ENCODE measurements around the gene KCTD17. TPM values are rescaled to one million over a fixed set of nuclear protein-coding genes. Genes with fewer than 3 reads are reported as not detected.
A peak's percentile ranks its signal among the peaks of the same experiment; 100 is the strongest.

The KCTD17 gene
- total and polyA plus RNA-seq, 2 of the 13 experiments (the other 11 are each of a cell fraction or from before 2014, with no cell fraction given), result 5.3 to 11.7 TPM

DNA sequence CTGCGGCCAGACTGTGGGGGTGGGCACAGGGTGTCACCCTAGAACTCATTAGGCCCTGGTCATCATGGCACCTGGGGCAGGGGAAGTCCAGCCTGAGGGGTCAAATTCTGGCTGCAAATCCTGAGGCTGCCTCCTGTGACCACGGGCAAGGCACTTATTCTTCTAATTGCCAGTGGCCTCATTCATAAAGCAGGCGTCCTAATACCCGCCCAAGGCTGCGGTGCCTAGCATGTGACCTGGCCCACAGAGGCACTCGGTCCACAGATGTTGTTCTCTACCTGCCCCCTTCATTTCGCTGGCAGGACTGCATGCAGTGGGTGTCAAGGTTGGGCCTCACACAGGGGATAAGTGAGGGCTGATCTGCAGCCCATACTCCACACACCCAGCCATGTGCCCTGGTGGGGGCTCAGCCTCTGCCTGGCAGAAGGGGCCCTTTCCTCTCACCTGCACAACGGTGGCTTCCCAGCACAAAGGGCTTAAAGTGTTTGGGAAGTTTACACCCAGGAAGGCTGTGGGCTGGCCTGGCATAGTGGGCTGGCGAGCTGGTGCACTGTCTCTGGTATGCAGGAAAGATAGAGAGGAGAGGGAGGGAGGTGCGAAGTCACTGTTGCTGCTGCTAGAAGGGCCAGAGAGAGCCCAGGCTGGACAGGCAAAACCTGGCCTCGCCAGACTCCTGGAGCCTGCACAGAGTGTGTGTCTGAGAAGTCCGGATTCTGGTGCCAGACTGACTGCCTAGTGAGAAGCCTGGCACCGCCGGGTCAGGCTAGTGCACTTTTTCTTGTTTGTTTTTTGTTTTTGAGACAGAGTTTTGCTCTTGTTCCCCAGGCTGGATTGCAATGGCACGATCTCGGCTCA is 28.8 kb upstream of the KCTD17 start (continued):
- TF ChIP-seq JUNB (CRISPR knock-in tag; IDR thresholded peaks at IDR 0.05; ENCODE audit: borderline replicate concordance) (0 out of 2 replicates have a peak, but pooled peaks have one; percentile 15), HOXA5 (CRISPR knock-in tag; IDR thresholded peaks at IDR 0.05) (no peak), ZBTB7A (CRISPR knock-in tag; IDR thresholded peaks at IDR 0.05) (no peak), NFE2L1 (CRISPR knock-in tag; IDR thresholded peaks at IDR 0.05; ENCODE audit: borderline replicate concordance) (0 out of 2 replicates have a peak, but pooled peaks have one; percentile 60), NONO (IDR thresholded peaks at IDR 0.05) (no peak), NONO (CRISPR knock-in tag; conservative IDR thresholded peaks at IDR 0.05) (peak; percentile 47; the same call in 1 of the 2 replicates), MED1 (CRISPR knock-in tag; IDR thresholded peaks at IDR 0.05) (peak; percentile 25; the same call in 1 of the 2 replicates), HOXA3 (CRISPR knock-in tag; IDR thresholded peaks at IDR 0.05) (peak; percentile 30; the same call in 1 of the 2 replicates)
- TF ChIP-seq, protein P1, sequence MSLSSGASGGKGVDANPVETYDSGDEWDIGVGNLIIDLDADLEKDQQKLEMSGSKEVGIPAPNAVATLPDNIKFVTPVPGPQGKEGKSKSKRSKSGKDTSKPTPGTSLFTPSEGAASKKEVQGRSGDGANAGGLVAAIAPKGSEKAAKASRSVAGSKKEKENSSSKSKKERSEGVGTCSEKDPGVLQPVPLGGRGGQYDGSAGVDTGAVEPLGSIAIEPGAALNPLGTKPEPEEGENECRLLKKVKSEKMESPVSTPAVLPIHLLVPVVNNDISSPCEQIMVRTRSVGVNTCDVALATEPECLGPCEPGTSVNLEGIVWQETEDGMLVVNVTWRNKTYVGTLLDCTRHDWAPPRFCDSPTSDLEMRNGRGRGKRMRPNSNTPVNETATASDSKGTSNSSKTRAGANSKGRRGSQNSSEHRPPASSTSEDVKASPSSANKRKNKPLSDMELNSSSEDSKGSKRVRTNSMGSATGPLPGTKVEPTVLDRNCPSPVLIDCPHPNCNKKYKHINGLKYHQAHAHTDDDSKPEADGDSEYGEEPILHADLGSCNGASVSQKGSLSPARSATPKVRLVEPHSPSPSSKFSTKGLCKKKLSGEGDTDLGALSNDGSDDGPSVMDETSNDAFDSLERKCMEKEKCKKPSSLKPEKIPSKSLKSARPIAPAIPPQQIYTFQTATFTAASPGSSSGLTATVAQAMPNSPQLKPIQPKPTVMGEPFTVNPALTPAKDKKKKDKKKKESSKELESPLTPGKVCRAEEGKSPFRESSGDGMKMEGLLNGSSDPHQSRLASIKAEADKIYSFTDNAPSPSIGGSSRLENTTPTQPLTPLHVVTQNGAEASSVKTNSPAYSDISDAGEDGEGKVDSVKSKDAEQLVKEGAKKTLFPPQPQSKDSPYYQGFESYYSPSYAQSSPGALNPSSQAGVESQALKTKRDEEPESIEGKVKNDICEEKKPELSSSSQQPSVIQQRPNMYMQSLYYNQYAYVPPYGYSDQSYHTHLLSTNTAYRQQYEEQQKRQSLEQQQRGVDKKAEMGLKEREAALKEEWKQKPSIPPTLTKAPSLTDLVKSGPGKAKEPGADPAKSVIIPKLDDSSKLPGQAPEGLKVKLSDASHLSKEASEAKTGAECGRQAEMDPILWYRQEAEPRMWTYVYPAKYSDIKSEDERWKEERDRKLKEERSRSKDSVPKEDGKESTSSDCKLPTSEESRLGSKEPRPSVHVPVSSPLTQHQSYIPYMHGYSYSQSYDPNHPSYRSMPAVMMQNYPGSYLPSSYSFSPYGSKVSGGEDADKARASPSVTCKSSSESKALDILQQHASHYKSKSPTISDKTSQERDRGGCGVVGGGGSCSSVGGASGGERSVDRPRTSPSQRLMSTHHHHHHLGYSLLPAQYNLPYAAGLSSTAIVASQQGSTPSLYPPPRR (CRISPR knock-in tag; IDR thresholded peaks at IDR 0.05; ENCODE audit: borderline replicate concordance), result 0 out of 2 replicates have a peak, but pooled peaks have one; percentile 27
- TF ChIP-seq, protein P2, sequence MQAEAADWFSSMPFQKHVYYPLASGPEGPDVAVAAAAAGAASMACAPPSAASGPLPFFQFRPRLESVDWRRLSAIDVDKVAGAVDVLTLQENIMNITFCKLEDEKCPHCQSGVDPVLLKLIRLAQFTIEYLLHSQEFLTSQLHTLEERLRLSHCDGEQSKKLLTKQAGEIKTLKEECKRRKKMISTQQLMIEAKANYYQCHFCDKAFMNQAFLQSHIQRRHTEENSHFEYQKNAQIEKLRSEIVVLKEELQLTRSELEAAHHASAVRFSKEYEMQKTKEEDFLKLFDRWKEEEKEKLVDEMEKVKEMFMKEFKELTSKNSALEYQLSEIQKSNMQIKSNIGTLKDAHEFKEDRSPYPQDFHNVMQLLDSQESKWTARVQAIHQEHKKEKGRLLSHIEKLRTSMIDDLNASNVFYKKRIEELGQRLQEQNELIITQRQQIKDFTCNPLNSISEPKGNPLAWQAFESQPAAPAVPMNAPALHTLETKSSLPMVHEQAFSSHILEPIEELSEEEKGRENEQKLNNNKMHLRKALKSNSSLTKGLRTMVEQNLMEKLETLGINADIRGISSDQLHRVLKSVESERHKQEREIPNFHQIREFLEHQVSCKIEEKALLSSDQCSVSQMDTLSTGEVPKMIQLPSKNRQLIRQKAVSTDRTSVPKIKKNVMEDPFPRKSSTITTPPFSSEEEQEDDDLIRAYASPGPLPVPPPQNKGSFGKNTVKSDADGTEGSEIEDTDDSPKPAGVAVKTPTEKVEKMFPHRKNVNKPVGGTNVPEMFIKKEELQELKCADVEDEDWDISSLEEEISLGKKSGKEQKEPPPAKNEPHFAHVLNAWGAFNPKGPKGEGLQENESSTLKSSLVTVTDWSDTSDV (CRISPR knock-in tag; IDR thresholded peaks at IDR 0.05), result no peak
- TF ChIP-seq, protein P3, sequence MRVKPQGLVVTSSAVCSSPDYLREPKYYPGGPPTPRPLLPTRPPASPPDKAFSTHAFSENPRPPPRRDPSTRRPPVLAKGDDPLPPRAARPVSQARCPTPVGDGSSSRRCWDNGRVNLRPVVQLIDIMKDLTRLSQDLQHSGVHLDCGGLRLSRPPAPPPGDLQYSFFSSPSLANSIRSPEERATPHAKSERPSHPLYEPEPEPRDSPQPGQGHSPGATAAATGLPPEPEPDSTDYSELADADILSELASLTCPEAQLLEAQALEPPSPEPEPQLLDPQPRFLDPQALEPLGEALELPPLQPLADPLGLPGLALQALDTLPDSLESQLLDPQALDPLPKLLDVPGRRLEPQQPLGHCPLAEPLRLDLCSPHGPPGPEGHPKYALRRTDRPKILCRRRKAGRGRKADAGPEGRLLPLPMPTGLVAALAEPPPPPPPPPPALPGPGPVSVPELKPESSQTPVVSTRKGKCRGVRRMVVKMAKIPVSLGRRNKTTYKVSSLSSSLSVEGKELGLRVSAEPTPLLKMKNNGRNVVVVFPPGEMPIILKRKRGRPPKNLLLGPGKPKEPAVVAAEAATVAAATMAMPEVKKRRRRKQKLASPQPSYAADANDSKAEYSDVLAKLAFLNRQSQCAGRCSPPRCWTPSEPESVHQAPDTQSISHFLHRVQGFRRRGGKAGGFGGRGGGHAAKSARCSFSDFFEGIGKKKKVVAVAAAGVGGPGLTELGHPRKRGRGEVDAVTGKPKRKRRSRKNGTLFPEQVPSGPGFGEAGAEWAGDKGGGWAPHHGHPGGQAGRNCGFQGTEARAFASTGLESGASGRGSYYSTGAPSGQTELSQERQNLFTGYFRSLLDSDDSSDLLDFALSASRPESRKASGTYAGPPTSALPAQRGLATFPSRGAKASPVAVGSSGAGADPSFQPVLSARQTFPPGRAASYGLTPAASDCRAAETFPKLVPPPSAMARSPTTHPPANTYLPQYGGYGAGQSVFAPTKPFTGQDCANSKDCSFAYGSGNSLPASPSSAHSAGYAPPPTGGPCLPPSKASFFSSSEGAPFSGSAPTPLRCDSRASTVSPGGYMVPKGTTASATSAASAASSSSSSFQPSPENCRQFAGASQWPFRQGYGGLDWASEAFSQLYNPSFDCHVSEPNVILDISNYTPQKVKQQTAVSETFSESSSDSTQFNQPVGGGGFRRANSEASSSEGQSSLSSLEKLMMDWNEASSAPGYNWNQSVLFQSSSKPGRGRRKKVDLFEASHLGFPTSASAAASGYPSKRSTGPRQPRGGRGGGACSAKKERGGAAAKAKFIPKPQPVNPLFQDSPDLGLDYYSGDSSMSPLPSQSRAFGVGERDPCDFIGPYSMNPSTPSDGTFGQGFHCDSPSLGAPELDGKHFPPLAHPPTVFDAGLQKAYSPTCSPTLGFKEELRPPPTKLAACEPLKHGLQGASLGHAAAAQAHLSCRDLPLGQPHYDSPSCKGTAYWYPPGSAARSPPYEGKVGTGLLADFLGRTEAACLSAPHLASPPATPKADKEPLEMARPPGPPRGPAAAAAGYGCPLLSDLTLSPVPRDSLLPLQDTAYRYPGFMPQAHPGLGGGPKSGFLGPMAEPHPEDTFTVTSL (CRISPR knock-in tag; IDR thresholded peaks at IDR 0.05; ENCODE audit: borderline replicate concordance), result 0 out of 2 replicates have a peak, but pooled peaks have one; percentile 5
- TF ChIP-seq, protein P4, sequence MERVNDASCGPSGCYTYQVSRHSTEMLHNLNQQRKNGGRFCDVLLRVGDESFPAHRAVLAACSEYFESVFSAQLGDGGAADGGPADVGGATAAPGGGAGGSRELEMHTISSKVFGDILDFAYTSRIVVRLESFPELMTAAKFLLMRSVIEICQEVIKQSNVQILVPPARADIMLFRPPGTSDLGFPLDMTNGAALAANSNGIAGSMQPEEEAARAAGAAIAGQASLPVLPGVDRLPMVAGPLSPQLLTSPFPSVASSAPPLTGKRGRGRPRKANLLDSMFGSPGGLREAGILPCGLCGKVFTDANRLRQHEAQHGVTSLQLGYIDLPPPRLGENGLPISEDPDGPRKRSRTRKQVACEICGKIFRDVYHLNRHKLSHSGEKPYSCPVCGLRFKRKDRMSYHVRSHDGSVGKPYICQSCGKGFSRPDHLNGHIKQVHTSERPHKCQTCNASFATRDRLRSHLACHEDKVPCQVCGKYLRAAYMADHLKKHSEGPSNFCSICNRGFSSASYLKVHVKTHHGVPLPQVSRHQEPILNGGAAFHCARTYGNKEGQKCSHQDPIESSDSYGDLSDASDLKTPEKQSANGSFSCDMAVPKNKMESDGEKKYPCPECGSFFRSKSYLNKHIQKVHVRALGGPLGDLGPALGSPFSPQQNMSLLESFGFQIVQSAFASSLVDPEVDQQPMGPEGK (CRISPR knock-in tag; IDR thresholded peaks at IDR 0.05), result 0 out of 2 replicates have a peak, but pooled peaks have one; percentile 21
